Suppressor macrophage treated with lipopolysaccharide for 1 hour (primary cell): Measurements from ENCODE around the gene FBN2.

ENCODE experiments used
- DNase-seq, 3 donors: peaks; one replicate each; pipeline ENCODE4 v3.0.0-alpha.2; 2020 to 2022

Gene FBN2

GRCh38 chr5:128237546-128237945, 300.5 kb downstream of the FBN2 start:
- DNase-seq, result no peak

GRCh38 chr5:128237000-128237399, 301.0 kb downstream of the FBN2 start:
- no peak for DNase-seq

- no peak for DNase-seq
These were observed 301.7 kb downstream of the FBN2 start for GRCh38 chr5:128236334-128236733.

- no peak for DNase-seq
These were observed 303.0 kb downstream of the FBN2 start for GRCh38 chr5:128234928-128235641.

GRCh38 chr5:128228521-128228920, 309.5 kb downstream of the FBN2 start:
- no peak for DNase-seq

GRCh38 chr5:128228008-128228407, 310.0 kb downstream of the FBN2 start:
- no peak for DNase-seq

- no peak for DNase-seq
These were observed 312.6 kb downstream of the FBN2 start for GRCh38 chr5:128225245-128226030.

GRCh38 chr5:128224336-128224735, 313.7 kb downstream of the FBN2 start:
- DNase-seq, result no peak

- no peak for DNase-seq
These were observed 317.2 kb downstream of the FBN2 start for GRCh38 chr5:128220841-128221240.

- no peak for DNase-seq
These were observed 321.0 kb downstream of the FBN2 start for GRCh38 chr5:128216860-128217531.

- no peak for DNase-seq
These were observed 321.8 kb downstream of the FBN2 start for GRCh38 chr5:128216285-128216684.

GRCh38 chr5:128213833-128214232, 324.2 kb downstream of the FBN2 start:
- no peak for DNase-seq

- DNase-seq, result peak; percentile 57 to 74 (median 65)
These were observed 324.7 kb downstream of the FBN2 start for GRCh38 chr5:128213340-128213739.

- no peak for DNase-seq
These were observed 325.7 kb downstream of the FBN2 start for GRCh38 chr5:128212191-128212806.

GRCh38 chr5:128208436-128208835, 329.6 kb downstream of the FBN2 start:
- DNase-seq, result no peak
